Melanocyte of skin (primary cell): ENCODE results near the gene HCRTR1. TPM values are rescaled to one million over a fixed set of nuclear protein-coding genes. Genes with fewer than 3 reads are reported as not detected.

ENCODE experiments used
- total RNA-seq, 2 donors: library from RNA; depleted of rRNA; stranded (reverse); fragments of >200 nt; gene quantifications; 2 replicates each; pipeline ENCODE4 v1.2.3, GENCODE V29; 2012

Gene HCRTR1
- not detected for total RNA-seq

GRCh38 chr1:31617218-31617915 lies at the start of gene HCRTR1:
Gene HCRTR1 (plus strand): TSS chr1:31617689. CDS start chr1:31619193, 1,504 bp downstream.

GRCh38 chr1:31576201-31576669 lies 41.3 kb upstream of the HCRTR1 start, which contains the start of gene TINAGL1:
Gene TINAGL1 (plus strand): TSS chr1:31576515. CDS start chr1:31577149, 634 bp downstream.

GRCh38 chr1:31644560-31645273 lies 27.2 kb downstream of the HCRTR1 start, which contains the start of gene PEF1:
Gene PEF1 (minus strand): TSS chr1:31644876. CDS start chr1:31644864, 12 bp downstream.

Other genes with a start within 250 kb of the HCRTR1 start
- gene FABP3, start 244.6 kb upstream of the HCRTR1 start, total RNA-seq = 1 to 10 TPM in 1 of 2 donors, under 1 TPM in 1; 0.69 to 5.7 TPM
- gene SERINC2, start 204.5 kb upstream of the HCRTR1 start, total RNA-seq = 1 to 10 TPM; 6.3 to 10.0 TPM
- gene TINAGL1, start 41.2 kb upstream of the HCRTR1 start, total RNA-seq = under 1 TPM in 1 of 2 donors, not detected in 1; 0.33 TPM
- 10 to 100 TPM; 76.1 to 90.2 TPM for gene PEF1, start 27.2 kb downstream of the HCRTR1 start, total RNA-seq
- 1 to 10 TPM; 9.3 TPM for gene COL16A1, start 86.3 kb downstream of the HCRTR1 start, total RNA-seq
- 1 to 10 TPM; 1.3 to 3.4 TPM for gene ADGRB2, start 146.7 kb downstream of the HCRTR1 start, total RNA-seq
- 10 to 100 TPM in 1 of 2 donors, 1 to 10 TPM in 1; 6.2 to 15.0 TPM for gene SPOCD1, start 198.3 kb downstream of the HCRTR1 start, total RNA-seq